Activated CD8-positive, alpha-beta T cell treated with anti-CD3 and anti-CD28 coated beads for 36 hours (primary cell): ENCODE data around the gene YDJC. TPM values are rescaled to one million over a fixed set of nuclear protein-coding genes. Genes with fewer than 3 reads are reported as not detected.
"Not testable (repeated sequence)": the region's sequence is repeated elsewhere in the genome, so short reads cannot be mapped to it uniquely, and the experiment has no call there.

Source experiments
- ATAC-seq: fragments of 200-7000 bp; cut with Tn5 transposase; one replicate; pipeline ENCODE4 v1.10.0; 2021; ENCODE audit warnings: mild to moderate bottlenecking, moderate library complexity
- CTCF ChIA-PET: fragments of 350-600 bp; sonication (Branson Sonifier 250); formaldehyde crosslinking; loops from one replicate; lab custom pipeline; 2021; ENCODE audit warnings: antibody characterized with exemption; lab: Charles Lee
- POLR2A ChIA-PET: fragments of 350-600 bp; sonication (Branson Sonifier 250); formaldehyde crosslinking; loops from one replicate; lab custom pipeline; 2021; ENCODE audit warnings: antibody characterized with exemption; lab: Charles Lee
- DNase-seq: peaks from one replicate; pipeline ENCODE4 v3.0.0-alpha.2; 2020
- H3K27ac Mint-ChIP-seq: one replicate; pipeline ENCODE4 v1.8.0; 2021; ENCODE audit warnings: mild to moderate bottlenecking, mixed read lengths
- H3K27me3 Mint-ChIP-seq: one replicate; pipeline ENCODE4 v1.8.0; 2021; ENCODE audit warnings: mixed read lengths
- H3K36me3 Mint-ChIP-seq: one replicate; pipeline ENCODE4 v1.8.0; 2021; ENCODE audit warnings: low read depth, mixed read lengths
- H3K4me1 Mint-ChIP-seq: one replicate; pipeline ENCODE4 v1.8.0; 2021; ENCODE audit warnings: low read depth, mixed read lengths
- H3K4me3 Mint-ChIP-seq: one replicate; pipeline ENCODE4 v1.8.0; 2021; ENCODE audit warnings: mild to moderate bottlenecking, moderate library complexity, mixed read lengths
- H3K9me3 Mint-ChIP-seq: one replicate; pipeline ENCODE4 v1.8.0; 2021; ENCODE audit warnings: mixed read lengths
- CTCF ChIP-seq: fragments of 200-600 bp; IDR thresholded peaks from one replicate; pipeline ENCODE4 v1.8.0; 2022; ENCODE audit warnings: antibody characterized with exemption, mild to moderate bottlenecking
- intact Hi-C: fragments of 100-400 bp; cut with micrococcal nuclease; formaldehyde crosslinking; loops from one replicate; pipeline ENCODE4 v1.10.0; 2022
- total RNA-seq, 2 experiments: library from RNA; stranded (reverse); gene quantifications; one replicate each; pipeline ENCODE4 v1.2.3, GENCODE V29; 2021

YDJC gene
- total RNA-seq, 2 experiments from 2014 or later = 60.1 to 64.9 TPM

GRCh38 chr22:21641789-21642583, 12.2 kb upstream of the YDJC start, which contains the start of gene SDF2L1:
SDF2L1 (plus strand) TSS chr22:21642302; CDS start chr22:21642337, 35 bp downstream.
- peak within 1 kb of the TSS; percentile 89 for H3K4me3 Mint-ChIP-seq
- no peak for TF ChIP-seq CTCF
- no peaks in the 10 kb centered on the region for H3K27me3 Mint-ChIP-seq
- peaks cover 24% of the 10 kb centered on the region for H3K36me3 Mint-ChIP-seq
- POLR2A ChIA-PET = interaction anchor here (0.9 to 4.1 kb wide), 8 partner anchors 8 to 73 kb away, joined by 3 to 98 read pairs (median 7); partner anchors contain the start of genes CCDC116 and YDJC
- H3K27ac Mint-ChIP-seq = peak within 1 kb of the TSS; percentile 89
- CTCF ChIA-PET = interaction anchor here (0.8 to 3.7 kb wide), 20 partner anchors 8 to 310 kb away, joined by 3 to 78 read pairs (median 6); partner anchors contain the start of genes CCDC116, PPIL2, PPM1F and YDJC
- no peaks in the 10 kb centered on the region for H3K9me3 Mint-ChIP-seq
- peaks cover 26% of the 10 kb centered on the region for H3K4me1 Mint-ChIP-seq
- ATAC-seq = peak; percentile 97
- peak; percentile 99 for DNase-seq
- intact Hi-C loops = no loop called here

GRCh38 chr22:21641417-21641788, 11.6 kb upstream of the YDJC start:
- DNase-seq (no peak), ATAC-seq (no peak)
- H3K4me3 Mint-ChIP-seq = peak overlapping the region; percentile 89
- H3K9me3 Mint-ChIP-seq = no peaks in the 10 kb centered on the region
- peak overlapping the region; percentile 89 for H3K27ac Mint-ChIP-seq
- no peaks in the 10 kb centered on the region for H3K27me3 Mint-ChIP-seq
- peaks cover 20% of the 10 kb centered on the region for H3K4me1 Mint-ChIP-seq
- ChIA-PET CTCF (interaction anchor here (0.8 to 3.7 kb wide), 11 partner anchors 11 to 311 kb away, joined by 3 to 78 read pairs (median 8); partner anchors contain the start of genes CCDC116, PPIL2, PPM1F and YDJC), POLR2A (interaction anchor here (0.9 to 4.1 kb wide), 5 partner anchors 11 to 62 kb away, joined by 3 to 98 read pairs (median 11); partner anchors contain the start of genes CCDC116 and YDJC)
- TF ChIP-seq CTCF = no peak
- peaks cover 18% of the 10 kb centered on the region for H3K36me3 Mint-ChIP-seq
- intact Hi-C loops = no loop called here

GRCh38 chr22:21640810-21641209, 11.0 kb upstream of the YDJC start:
- no peak for ATAC-seq
- Mint-ChIP-seq H3K4me3 (peak overlapping the region; percentile 89), H3K4me1 (peaks cover 17% of the 10 kb centered on the region), H3K27me3 (no peaks in the 10 kb centered on the region), H3K27ac (no peak overlapping the region), H3K9me3 (no peaks in the 10 kb centered on the region), H3K36me3 (peaks cover 14% of the 10 kb centered on the region)
- DNase-seq = no peak
- ChIA-PET POLR2A (interaction anchor here (0.9 to 4.1 kb wide), 5 partner anchors 12 to 61 kb away, joined by 3 to 98 read pairs (median 11); partner anchors contain the start of genes CCDC116 and YDJC), CTCF (interaction anchor here (1.4 to 3.7 kb wide), 4 partner anchors 10 to 312 kb away, joined by 3 to 78 read pairs (median 16); partner anchors contain the start of genes CCDC116, PPM1F and YDJC)
- intact Hi-C loops = no loop called here
- TF ChIP-seq CTCF = no peak

- intact Hi-C loops = no loop called here
- ATAC-seq (no peak), DNase-seq (no peak)
- H3K27ac Mint-ChIP-seq = no peak overlapping the region
- ChIA-PET CTCF (interaction anchor here (1.1 kb wide), 2 partner anchors 8 to 9 kb away, joined by 3 to 8 read pairs; partner anchors contain the start of gene YDJC), POLR2A (interaction anchor here (1.5 kb wide), 1 partner anchor 10 kb away, joined by 3 read pairs; no protein-coding TSS in a partner anchor)
- no peak overlapping the region for H3K4me3 Mint-ChIP-seq
- peaks cover 12% of the 10 kb centered on the region for H3K36me3 Mint-ChIP-seq
- no peaks in the 10 kb centered on the region for H3K9me3 Mint-ChIP-seq
- peaks cover 17% of the 10 kb centered on the region for H3K4me1 Mint-ChIP-seq
- no peaks in the 10 kb centered on the region for H3K27me3 Mint-ChIP-seq
- TF ChIP-seq CTCF = no peak
Observed at GRCh38 chr22:21639359-21639758, 9.5 kb upstream of the YDJC start.

GRCh38 chr22:21637450-21637849, 7.6 kb upstream of the YDJC start:
- H3K36me3 Mint-ChIP-seq, H3K27me3 Mint-ChIP-seq, ATAC-seq, DNase-seq, H3K9me3 Mint-ChIP-seq, H3K4me1 Mint-ChIP-seq, POLR2A ChIA-PET, H3K4me3 Mint-ChIP-seq, intact Hi-C loops, H3K27ac Mint-ChIP-seq: not testable (repeated sequence)
- CTCF ChIA-PET = interaction anchor here (1.4 kb wide), 1 partner anchor 9 kb away, joined by 11 read pairs; no protein-coding TSS in a partner anchor
